DOHH2 (cell line): ENCODE measurements around the gene RPP25.

ENCODE experiments used
- CTCF ChIP-seq: fragments of 200-600 bp; sonication (generic); IDR thresholded peaks from one replicate; pipeline ENCODE4 v1.5.1; 2014; ENCODE audit warnings: antibody characterized with exemption, mild to moderate bottlenecking, low read depth, low read length; ENCODE audit not compliant: poor library complexity, severe bottlenecking
- EZH2phosphoT487 ChIP-seq: fragments of 200-600 bp; sonication (generic); IDR thresholded peaks from 2 replicates; pipeline ENCODE4 v1.6.1; 2017; ENCODE audit warnings: borderline replicate concordance, mild to moderate bottlenecking, antibody characterized with exemption, low read length, moderate library complexity, mixed read lengths

- TF ChIP-seq CTCF (no peak), EZH2phosphoT487 (no peak)
Observed at GRCh38 chr15:74960995-74961588, 4.5 kb upstream of the RPP25 start.
